ENCODE measurements around the gene IGBP1.

IGBP1 gene

DNA sequence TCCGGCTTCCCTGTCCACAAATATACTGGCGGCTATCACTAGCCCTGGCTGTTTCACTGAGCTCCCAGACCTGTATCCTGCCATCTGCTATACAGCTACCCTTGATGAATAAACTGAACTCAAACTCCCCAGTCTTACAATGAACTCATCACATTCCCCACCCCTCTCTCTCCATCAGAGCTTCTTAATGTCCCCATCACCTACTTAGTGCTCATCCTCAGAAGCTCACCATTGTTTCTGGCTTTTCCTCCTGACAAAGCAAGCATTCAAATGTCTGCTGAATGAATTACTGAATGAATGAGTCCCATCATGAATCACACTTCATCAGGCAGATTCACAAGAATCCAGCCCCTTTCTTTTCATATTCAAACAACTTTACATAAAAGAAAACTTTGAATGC, 38.4 kb downstream of the IGBP1 start:
- no peak for DNase-seq (ENCODE audit: low read depth, low spot score)
- ChIA-PET POLR2A (no interaction called here), CTCF (interaction anchor here (0.7 kb wide), 1 partner anchor 38 kb away, joined by 4 read pairs; the partner anchor contains the start of gene IGBP1)
- no peak overlapping the region for H3K4me3 ChIP-seq (ENCODE audit: low read depth, low read length)
- TF ChIP-seq, protein P1, sequence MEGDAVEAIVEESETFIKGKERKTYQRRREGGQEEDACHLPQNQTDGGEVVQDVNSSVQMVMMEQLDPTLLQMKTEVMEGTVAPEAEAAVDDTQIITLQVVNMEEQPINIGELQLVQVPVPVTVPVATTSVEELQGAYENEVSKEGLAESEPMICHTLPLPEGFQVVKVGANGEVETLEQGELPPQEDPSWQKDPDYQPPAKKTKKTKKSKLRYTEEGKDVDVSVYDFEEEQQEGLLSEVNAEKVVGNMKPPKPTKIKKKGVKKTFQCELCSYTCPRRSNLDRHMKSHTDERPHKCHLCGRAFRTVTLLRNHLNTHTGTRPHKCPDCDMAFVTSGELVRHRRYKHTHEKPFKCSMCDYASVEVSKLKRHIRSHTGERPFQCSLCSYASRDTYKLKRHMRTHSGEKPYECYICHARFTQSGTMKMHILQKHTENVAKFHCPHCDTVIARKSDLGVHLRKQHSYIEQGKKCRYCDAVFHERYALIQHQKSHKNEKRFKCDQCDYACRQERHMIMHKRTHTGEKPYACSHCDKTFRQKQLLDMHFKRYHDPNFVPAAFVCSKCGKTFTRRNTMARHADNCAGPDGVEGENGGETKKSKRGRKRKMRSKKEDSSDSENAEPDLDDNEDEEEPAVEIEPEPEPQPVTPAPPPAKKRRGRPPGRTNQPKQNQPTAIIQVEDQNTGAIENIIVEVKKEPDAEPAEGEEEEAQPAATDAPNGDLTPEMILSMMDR (IDR thresholded peaks at IDR 0.05; ENCODE audit: insufficient read depth, low read length, missing control alignments): no peak

DNA sequence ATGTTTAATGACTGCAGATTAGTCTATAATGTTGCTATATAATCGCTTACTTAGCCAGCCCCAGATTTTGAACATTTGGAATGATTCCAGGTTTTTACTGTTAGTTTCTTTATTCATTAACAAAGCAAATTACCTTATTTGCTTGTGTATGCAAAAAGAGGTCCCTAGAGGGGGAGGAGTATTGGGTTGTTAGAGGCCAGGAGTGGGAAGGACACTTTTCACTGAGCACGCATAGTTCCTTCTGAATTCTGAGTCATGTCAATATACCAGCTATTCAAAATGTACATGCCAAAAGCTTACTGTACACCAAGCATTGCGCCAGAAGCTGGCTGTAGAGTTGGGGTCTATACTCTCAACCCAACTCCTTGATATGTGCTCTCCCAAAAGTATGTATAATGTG, 39.0 kb downstream of the IGBP1 start:
- CTCF ChIA-PET: no interaction called here
- no peak overlapping the region for H3K4me3 ChIP-seq (ENCODE audit: low read depth, low read length)
- POLR2A ChIA-PET: no interaction called here
- TF ChIP-seq, protein P1 (IDR thresholded peaks at IDR 0.05; ENCODE audit: insufficient read depth, low read length, missing control alignments): no peak
- DNase-seq (ENCODE audit: low read depth, low spot score): no peak

DNA sequence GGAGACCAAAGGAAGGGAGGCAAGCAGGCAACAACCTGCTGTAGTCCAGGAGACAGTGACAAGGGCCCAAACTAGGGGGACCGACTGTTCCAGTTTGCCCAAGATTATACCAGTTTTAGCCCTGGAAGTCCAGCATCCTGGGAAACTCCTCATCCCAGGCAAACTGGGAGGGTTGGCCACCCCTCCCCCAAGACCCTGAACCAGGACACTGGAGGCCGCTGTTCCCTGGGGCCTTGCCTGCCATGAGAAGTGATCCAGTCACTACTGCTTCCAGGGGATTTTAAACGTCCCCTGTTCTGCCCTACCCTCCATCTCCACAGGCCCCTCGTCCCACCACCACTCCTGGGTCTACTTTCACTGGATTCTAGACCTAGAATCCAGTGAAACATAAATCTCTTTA, 39.7 kb downstream of the IGBP1 start:
- TF ChIP-seq, protein P1 (IDR thresholded peaks at IDR 0.05; ENCODE audit: insufficient read depth, low read length, missing control alignments): no peak
- no peak overlapping the region for H3K4me3 ChIP-seq (ENCODE audit: low read depth, low read length)
- DNase-seq (ENCODE audit: low read depth, low spot score): no peak
- ChIA-PET CTCF (no interaction called here), POLR2A (no interaction called here)

DNA sequence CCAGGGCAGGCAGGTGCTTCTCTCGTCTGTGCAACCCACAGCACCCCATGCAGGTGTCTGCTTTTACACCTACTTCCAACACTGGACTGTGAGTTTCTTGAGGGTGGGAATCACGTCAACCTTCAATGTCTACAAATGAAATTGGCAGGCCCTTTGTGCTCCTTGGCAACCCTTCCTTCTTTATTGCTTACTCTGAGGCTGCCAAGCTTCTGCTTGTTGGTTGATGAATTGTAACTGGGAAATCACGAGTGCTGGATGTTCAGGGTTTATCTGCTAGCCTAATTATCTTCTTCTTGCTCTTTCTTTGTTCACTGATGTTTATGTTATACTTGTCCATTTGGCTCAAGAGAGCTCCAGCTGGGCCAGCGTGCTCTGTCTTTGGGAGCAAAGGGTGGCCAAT, 41.5 kb downstream of the IGBP1 start:
- DNase-seq (ENCODE audit: low read depth, low spot score): no peak
- TF ChIP-seq, protein P1 (IDR thresholded peaks at IDR 0.05; ENCODE audit: insufficient read depth, low read length, missing control alignments): no peak
- no peak overlapping the region for H3K4me3 ChIP-seq (ENCODE audit: low read depth, low read length)
- CTCF ChIA-PET: interaction anchor here (1.0 kb wide), 1 partner anchor 23 kb away, joined by 3 read pairs; no protein-coding TSS in a partner anchor
- POLR2A ChIA-PET: no interaction called here

DNA sequence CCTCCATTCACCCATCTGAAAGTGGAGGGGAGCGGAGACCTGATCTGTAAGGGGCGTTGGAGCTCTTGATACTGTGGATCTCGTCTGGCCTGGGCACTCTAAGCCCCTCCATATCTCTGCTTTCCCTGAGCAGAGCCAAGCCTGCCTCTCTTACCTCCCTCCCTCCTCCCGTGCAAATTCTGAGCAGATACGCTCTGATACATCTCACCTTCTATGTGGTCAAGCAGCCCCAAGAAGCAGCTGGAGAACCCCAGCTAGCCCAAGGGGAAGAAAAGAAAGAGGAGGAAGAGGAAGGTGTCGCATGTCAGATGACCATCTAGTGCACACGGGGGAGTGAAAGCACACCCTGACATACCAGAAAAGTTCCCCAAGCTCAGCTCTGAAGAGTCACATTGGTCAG, 42.1 kb downstream of the IGBP1 start:
- CTCF ChIA-PET: interaction anchor here (1.0 kb wide), 1 partner anchor 22 kb away, joined by 3 read pairs; no protein-coding TSS in a partner anchor
- no peak for DNase-seq (ENCODE audit: low read depth, low spot score)
- TF ChIP-seq, protein P1 (IDR thresholded peaks at IDR 0.05; ENCODE audit: insufficient read depth, low read length, missing control alignments): no peak
- POLR2A ChIA-PET: no interaction called here
- H3K4me3 ChIP-seq (ENCODE audit: low read depth, low read length): no peak overlapping the region

DNA sequence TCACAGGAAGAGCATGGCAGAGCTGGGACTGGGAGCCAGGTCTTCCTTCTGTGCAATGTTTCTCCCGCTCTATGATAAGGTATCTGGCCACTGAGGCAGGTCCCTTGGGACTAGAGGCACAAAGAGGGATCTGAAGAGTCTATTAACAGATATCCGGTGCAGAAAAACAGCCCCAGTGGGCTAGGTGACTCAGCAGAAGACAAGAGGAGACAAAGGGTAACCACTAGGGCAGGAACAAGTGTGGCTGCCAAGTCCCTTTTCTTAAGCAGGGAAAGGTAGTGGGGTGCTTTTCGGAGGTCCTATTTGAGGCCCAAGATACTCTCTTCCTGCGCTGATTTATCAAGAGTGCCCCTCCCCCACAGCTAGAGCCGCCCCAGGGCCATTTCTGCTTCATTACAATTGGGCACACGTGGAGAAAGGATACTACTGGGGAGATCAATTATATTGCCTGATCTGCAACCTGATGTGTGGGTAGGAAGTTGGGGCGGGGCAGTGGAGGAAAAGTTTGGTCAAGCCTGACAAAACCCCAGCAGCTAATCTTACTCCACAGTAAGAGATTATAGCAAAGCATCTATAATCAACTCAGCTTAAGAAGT, 43.8 kb downstream of the IGBP1 start, which contains the start of gene DGAT2L6:
DGAT2L6 (plus strand) TSS at position 546 of the 596 bp plus-strand sequence. CDS start 100 bp downstream, outside the sequence.
- DNase-seq (ENCODE audit: low read depth, low spot score): no peak
- CTCF ChIA-PET: no interaction called here
- TF ChIP-seq, protein P1 (IDR thresholded peaks at IDR 0.05; ENCODE audit: insufficient read depth, low read length, missing control alignments): no peak
- no peak within 1 kb of the TSS for H3K4me3 ChIP-seq (ENCODE audit: low read depth, low read length)
- POLR2A ChIA-PET: no interaction called here
